Breast epithelium (tissue), 3 donors: ENCODE measurements around the gene TYK2.

Experiments used
- CTCF ChIP-seq, 3 donors: fragments of 450-650 bp; IDR thresholded peaks; one replicate each; pipeline ENCODE4 v1.5.1; 2016 to 2017; ENCODE audit warnings: antibody characterized with exemption in 3 of 3, mild to moderate bottlenecking in 3 of 3, moderate library complexity in 3 of 3
- POLR2A ChIP-seq: fragments of 450-650 bp; IDR thresholded peaks from one replicate; pipeline ENCODE4 v1.6.1; 2016; ENCODE audit warnings: antibody characterized with exemption, mild to moderate bottlenecking, moderate library complexity
- POLR2AphosphoS5 ChIP-seq, 3 donors: sonication (generic); formaldehyde crosslinking; IDR thresholded peaks; one replicate each; pipeline ENCODE4 v1.6.1; 2017; ENCODE audit warnings: antibody characterized with exemption in 3 of 3

- TF ChIP-seq POLR2AphosphoS5 (IDR thresholded peaks at IDR 0.05) (no peak), POLR2A (no peak), CTCF (IDR thresholded peaks at IDR 0.05) (no peak)
These were observed 38.3 kb upstream of the TYK2 start for GRCh38 chr19:10418485-10419199.
